Measurements from ENCODE around the gene SLC38A2.

GRCh38 chr12:46409342-46409741, 36.8 kb upstream of the SLC38A2 start:
- TF ChIP-seq CTCF (IDR thresholded peaks at IDR 0.05) (no peak), REST (IDR thresholded peaks at IDR 0.05; ENCODE audit: insufficient read depth in 1 of 2, low read depth in 2 of 2, low read length in 1 of 2) (no peak)
